Right atrium auricular region (tissue), 2 donors: Measurements from ENCODE around the gene HEBP2. TPM values are rescaled to one million over a fixed set of nuclear protein-coding genes. Genes with fewer than 3 reads are reported as not detected.

Experiments
- DNase-seq: peaks from one replicate; pipeline ENCODE4 v3.0.0-alpha.2; 2019; ENCODE audit warnings: low spot score
- H3K27ac ChIP-seq, 2 donors: fragments of 200-600 bp; sonication (generic); 1 replicate in 1 of 2; 2 replicates in 1 of 2; pipeline ENCODE4 v1.5.1; 2016 to 2019
- H3K27me3 ChIP-seq, 2 donors: fragments of 200-600 bp; sonication (generic); one replicate each; pipeline versions ENCODE4 v1.5.1 to v1.6.0; 2017 to 2019
- H3K36me3 ChIP-seq: fragments of 200-600 bp; sonication (generic); one replicate; pipeline ENCODE4 v1.5.1; 2016
- H3K4me1 ChIP-seq, 2 donors: fragments of 200-600 bp; sonication (generic); one replicate each; pipeline versions ENCODE4 v1.5.1 to v1.6.0; 2017 to 2019
- H3K4me3 ChIP-seq, 2 donors: fragments of 200-600 bp; sonication (generic); 1 replicate in 1 of 2; 2 replicates in 1 of 2; pipeline ENCODE4 v1.5.1; 2017 to 2019; ENCODE audit warnings: mild to moderate bottlenecking in 1 of 2, moderate library complexity in 1 of 2
- H3K9me3 ChIP-seq, 2 donors: fragments of 200-600 bp; sonication (generic); one replicate each; pipeline ENCODE4 v1.5.1; 2019
- total RNA-seq, 2 donors: library from RNA; depleted of rRNA; stranded (reverse); fragments of >200 nt; gene quantifications; one replicate each; pipeline ENCODE4 v1.1.0, GENCODE V29; 2016
- TF ChIP-seq, protein P1 (sequence below), 2 donors: fragments of 200-600 bp; sonication (generic); IDR thresholded peaks; one replicate each; pipeline ENCODE4 v1.5.1; 2019; ENCODE audit warnings: antibody characterized with exemption in 2 of 2

Gene HEBP2
- total RNA-seq, 2 donors from 2014 or later: 41.0 to 49.2 TPM

DNA sequence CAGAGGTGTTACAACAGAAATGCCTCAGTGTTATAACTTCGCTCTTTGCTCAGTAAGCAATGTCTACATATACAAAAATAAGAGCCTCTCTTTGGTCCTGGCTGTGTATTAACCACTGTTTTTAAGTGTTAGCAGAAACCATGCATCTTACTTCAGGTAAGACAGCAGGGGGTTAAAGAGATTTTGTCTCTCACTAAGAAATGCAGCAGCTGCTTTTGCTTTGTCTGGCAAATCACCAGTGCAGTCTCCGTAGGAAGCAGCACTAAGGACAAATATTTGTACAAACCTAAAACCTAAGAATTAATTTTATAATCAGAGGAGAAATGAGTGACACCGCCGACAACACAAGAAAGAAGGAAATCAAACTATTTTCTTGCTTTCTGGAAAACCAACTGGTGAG is 25.6 kb upstream of the HEBP2 start:
- Histone ChIP-seq H3K4me3 (no peak overlapping the region), H3K36me3 (no peaks in the 10 kb centered on the region), H3K27ac (no peak overlapping the region), H3K9me3 (no peaks in the 10 kb centered on the region), H3K4me1 (no peaks in the 10 kb centered on the region), H3K27me3 (no peaks in the 10 kb centered on the region)
- DNase-seq: no peak
- TF ChIP-seq, protein P1, sequence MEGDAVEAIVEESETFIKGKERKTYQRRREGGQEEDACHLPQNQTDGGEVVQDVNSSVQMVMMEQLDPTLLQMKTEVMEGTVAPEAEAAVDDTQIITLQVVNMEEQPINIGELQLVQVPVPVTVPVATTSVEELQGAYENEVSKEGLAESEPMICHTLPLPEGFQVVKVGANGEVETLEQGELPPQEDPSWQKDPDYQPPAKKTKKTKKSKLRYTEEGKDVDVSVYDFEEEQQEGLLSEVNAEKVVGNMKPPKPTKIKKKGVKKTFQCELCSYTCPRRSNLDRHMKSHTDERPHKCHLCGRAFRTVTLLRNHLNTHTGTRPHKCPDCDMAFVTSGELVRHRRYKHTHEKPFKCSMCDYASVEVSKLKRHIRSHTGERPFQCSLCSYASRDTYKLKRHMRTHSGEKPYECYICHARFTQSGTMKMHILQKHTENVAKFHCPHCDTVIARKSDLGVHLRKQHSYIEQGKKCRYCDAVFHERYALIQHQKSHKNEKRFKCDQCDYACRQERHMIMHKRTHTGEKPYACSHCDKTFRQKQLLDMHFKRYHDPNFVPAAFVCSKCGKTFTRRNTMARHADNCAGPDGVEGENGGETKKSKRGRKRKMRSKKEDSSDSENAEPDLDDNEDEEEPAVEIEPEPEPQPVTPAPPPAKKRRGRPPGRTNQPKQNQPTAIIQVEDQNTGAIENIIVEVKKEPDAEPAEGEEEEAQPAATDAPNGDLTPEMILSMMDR (IDR thresholded peaks at IDR 0.05): no peak

DNA sequence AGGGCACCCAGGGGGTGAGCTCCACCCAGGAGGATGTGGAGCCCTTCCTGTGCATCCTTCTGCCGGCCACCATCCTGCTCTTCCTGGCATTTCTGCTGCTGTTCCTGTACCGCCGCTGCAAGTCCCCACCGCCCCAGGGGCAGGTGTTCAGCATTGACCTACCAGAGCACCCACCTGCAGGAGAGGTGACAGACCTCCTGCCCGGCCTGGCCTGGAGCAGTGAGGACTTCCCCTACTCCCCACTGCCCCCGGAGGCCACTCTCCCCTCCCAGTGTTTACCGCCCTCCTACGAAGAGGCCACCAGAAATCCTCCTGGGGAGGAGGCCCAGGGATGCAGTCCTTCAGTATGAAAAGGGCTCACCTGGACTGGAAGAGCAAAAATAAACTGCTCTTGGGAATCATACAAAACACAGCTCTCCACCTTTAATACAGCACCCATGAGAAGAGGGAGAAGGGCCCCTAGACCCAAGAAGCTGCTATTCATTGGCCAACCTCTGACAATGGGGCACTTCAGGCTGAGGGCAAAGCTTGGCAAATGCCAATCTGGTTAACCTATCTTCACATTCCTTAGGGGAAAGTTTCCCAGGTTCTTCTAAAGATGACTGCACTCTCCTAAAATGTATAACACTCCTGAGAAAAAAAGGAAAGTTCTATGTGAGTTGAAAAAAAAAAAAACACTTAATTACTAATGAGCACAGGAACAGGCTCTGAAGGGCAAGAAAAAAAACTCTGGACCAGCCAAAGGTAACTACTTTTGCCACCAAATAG is 21.3 kb upstream of the HEBP2 start:
- Histone ChIP-seq H3K27me3 (no peaks in the 10 kb centered on the region), H3K36me3 (no peaks in the 10 kb centered on the region), H3K4me1 (no peaks in the 10 kb centered on the region), H3K27ac (no peak overlapping the region), H3K4me3 (no peak overlapping the region), H3K9me3 (no peaks in the 10 kb centered on the region)
- DNase-seq: no peak
- TF ChIP-seq, protein P1 (IDR thresholded peaks at IDR 0.05): no peak

DNA sequence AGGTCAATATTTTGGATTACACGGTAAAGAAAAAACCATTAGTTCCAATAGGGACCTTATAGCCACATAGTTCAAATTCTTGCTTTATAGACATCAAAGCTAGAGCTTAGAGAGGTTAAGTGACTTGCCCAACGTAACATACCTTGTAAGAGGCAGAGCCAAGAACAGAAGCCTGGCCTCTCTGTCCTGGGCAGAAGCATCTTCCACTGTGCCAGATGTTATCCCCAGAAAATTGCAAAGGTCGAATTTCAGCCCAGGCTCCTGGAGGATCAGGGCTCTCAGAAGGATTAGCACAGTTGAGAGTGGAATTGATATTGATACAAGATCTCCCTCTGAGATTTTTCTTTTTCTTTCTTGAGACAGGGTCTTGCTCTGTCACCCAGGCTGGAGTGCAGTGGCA is 20.2 kb upstream of the HEBP2 start:
- TF ChIP-seq, protein P1 (IDR thresholded peaks at IDR 0.05): no peak
- H3K4me1 ChIP-seq: no peaks in the 10 kb centered on the region
- H3K27me3 ChIP-seq: no peaks in the 10 kb centered on the region
- H3K27ac ChIP-seq: no peak overlapping the region
- no peaks in the 10 kb centered on the region for H3K9me3 ChIP-seq
- no peak overlapping the region for H3K4me3 ChIP-seq
- no peaks in the 10 kb centered on the region for H3K36me3 ChIP-seq
- no peak for DNase-seq

DNA sequence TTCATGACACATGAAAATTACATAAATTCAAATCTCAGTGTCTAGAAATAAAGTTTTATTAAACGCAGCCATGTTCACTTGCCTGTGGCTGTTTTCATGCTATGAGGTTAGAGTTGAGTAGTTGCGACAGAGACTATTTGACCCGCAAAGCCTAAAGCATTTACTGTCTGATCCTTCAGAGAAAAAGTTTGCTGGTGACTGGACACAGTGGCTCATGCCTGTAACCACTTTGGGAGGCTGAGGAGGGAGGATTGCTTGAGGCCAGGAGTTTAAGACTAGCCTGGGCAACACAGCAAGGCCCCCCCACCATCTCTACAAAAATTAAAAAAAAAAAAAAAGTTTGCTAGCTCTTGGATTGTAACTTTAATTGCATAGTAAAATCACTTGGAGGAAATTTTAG is 17.1 kb upstream of the HEBP2 start:
- H3K27ac ChIP-seq: no peak overlapping the region
- no peaks in the 10 kb centered on the region for H3K27me3 ChIP-seq
- TF ChIP-seq, protein P1 (IDR thresholded peaks at IDR 0.05): no peak
- DNase-seq: no peak
- no peak overlapping the region for H3K4me3 ChIP-seq
- H3K4me1 ChIP-seq: no peaks in the 10 kb centered on the region
- H3K36me3 ChIP-seq: no peaks in the 10 kb centered on the region
- no peaks in the 10 kb centered on the region for H3K9me3 ChIP-seq

DNA sequence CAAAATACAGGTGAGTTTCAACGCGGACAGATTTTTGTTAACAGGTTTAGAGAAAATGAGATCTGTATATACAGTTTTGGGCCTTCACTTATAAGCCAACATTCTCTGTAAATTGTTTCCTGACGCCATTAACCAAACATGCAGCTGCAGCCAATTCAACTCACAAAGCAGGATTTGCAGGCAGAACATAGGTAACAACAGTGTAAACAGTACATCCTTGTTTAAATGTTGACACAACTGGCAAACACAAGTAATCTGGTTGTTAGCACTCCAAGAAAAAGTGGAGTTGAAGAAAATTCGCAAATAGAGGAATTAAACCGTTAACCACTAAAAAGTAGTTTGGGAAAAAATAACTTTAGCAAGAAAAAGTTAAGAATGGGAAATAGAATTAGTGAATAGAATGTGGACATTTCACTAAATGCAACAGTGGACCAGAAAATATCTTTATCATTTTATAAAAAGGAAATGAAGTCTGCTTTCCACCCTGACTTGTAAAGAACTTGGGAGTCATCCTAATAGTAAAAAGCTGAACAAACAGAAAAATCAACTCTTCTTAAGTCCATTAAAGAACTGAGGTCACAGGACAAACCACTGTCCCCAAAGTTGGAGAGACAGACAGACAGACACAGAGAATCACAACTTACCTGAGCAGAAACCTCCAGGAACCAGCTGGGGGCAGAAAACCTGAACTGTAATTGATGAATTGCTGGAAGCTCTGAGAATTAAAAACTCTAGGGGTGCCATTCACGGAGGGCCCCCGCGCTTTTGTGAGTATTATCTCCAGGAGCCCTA is 16.2 kb upstream of the HEBP2 start:
- Histone ChIP-seq H3K27me3 (no peaks in the 10 kb centered on the region), H3K4me3 (no peak overlapping the region), H3K27ac (no peak overlapping the region), H3K36me3 (no peaks in the 10 kb centered on the region), H3K9me3 (no peaks in the 10 kb centered on the region), H3K4me1 (no peaks in the 10 kb centered on the region)
- TF ChIP-seq, protein P1 (IDR thresholded peaks at IDR 0.05): no peak
- no peak for DNase-seq
